ENCODE results near the gene ARID1B.

ARID1B gene

DNA sequence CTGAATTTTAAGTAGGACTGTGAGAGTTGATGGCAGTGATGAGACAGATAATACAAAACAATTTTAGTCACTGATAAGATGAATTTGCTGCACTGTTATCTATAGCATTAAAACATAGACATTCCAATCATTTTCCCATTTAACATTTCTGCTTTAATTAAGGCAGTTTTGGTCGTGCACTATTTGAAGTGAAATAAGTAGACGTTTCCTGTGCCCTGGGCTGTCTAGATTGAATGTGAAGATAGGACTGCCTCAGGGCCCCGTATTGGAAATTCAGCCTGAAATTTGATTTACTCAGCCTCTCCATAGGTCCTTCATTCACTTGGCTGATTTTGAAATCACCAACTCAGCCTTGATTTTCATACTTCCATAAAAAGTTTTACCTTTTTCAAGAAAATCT is 48.3 kb downstream of the ARID1B start:
- no peak for DNase-seq (ENCODE audit: low spot score)

DNA sequence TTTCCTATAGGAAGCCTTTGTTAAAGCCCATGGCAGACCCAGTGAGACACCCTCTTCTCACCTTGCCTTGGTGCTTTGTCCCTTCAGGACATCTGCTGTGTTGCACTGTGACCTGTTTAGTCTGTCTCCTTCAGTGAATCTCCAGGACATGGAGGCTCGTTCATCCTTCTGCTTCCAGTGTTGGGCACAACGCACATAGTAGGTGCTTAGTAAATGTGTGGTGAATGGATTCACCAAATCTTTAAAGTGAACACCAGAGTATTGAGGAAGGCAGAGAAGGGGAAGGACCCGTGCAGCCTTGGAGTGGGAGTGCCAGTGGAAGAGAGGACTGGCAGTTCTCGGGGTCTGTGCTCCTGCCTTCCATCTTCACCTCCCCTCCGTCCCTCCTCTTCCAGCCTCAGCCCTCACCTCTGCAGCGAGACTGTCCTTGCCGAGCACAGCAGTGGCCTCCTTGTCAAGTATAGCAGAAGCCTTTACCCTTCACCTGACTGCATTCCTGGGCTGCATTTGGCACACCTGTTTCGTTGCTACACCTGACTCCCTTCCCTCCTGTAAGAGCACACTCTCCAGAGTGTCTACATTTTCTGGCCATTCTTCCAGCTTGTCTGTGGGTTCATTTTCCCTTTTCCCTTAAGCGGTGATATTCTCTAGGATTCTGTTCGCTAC is 49.2 kb downstream of the ARID1B start:
- no peak for DNase-seq (ENCODE audit: low spot score)

DNA sequence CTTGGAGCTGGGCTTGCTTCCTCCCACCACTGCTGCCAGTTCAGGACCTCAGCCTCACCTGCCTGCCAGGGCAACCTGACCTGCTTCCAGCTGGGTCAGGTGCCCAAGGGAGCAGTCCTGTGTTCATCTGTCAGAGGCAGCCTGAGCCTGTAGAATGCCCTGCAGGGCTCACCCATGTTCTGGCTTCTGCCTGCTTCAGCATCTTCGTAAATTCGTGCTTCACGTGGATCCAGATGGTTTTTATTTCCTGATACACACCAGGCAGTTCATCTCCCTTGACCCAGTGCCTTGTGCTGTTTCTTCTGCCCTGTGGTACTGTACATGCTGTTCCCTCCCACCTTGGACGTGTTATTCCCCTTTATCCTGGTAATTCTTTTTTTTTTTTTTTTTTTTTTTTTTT is 50.2 kb downstream of the ARID1B start:
- DNase-seq (ENCODE audit: low spot score): no peak

DNA sequence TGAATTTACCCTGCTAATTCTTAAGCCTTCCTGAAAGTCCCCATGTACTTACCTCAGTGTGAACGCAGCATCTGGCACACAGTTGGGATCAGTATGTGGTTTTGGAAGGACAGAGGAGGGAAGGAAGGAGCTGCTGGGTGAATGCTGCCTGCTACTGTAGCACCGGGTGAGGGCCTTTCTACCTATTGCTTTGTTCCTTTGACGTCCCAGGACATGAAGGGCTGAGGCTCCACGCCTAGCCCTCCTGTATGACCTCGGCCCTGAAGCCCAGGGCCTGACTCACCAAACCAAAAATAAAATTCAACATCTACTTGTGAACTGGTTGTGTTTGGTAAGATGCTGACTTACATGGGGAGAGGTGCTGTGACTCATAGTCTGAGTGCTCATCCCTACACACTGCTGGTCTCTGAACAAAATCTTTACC is 51.1 kb downstream of the ARID1B start:
- no peak for DNase-seq (ENCODE audit: low spot score)

DNA sequence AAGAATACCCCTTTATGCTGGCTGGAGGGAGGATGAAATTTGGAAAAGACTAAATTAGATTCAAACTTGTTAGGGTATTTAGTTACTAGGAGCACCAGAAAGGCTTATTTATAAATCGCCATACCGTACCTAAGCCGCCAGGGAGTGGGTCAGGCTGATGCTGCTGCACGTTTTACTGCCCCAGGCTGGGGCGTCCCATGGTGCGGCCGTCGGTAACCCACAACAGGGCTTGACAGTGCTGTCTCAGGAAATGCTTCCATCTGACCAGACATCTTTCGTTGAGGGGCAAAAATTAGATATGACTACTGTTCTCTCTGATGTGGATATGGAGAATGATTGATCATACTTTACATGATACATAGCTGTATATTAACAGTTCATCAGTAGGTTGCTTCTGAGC is 52.9 kb downstream of the ARID1B start:
- DNase-seq (ENCODE audit: low spot score): no peak

DNA sequence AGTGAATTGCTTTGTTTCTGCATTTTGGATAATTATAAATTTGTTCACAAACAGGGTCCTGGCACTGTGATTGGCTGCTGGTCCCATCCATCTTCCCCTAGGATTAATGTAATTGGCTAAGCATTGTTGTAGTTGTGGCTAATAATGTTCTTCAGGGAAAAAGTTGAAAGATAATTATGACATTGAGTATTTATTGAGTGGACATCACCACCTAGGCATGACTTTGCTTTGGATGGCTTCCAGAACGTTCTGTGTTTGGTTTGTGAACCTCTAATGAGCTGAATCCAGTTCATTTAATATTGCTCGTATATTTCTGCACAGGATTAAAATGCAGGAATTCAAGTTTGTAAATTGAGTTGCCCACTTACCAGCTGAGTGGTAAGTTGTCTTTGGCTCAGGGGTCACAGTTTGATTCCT is 55.1 kb downstream of the ARID1B start:
- no peak for DNase-seq (ENCODE audit: low spot score)

DNA sequence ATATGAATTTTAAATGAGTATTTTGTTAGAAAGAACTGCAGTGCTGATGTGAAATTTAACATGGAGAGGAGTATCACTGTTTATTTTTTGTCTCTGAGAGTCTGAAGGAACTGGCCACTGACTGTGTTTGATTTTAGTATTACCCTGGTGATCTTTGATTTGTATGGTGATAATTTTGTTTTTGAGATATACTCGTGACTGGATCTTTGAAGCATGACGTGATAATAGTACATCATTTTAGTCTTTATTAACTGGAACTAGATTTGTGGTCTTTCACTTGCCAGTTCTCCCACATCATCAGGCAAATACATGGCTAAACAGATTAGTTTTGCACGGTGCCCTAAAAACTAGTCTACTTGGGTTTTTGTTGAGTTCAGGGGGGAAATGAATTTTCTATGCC is 55.5 kb downstream of the ARID1B start:
- no peak for DNase-seq (ENCODE audit: low spot score)

DNA sequence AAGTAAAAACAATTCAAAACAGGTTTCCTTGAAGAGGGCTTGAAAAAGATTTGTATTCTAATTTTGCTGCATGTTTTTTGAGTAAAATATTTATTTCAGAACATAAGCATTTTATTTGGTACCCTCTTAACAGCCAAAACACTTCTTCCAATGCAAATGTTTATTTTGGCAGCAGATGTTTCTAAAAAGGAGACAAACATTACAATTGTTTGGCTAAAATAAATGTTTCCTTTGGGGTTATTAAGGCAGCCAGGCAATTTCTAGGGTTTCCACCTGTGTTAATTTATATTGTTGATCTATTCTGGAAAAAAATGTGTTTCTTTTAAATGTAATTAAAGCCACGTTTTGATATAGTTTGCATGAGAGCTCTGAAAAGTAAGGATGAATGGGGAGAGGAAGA is 56.6 kb downstream of the ARID1B start:
- no peak for DNase-seq (ENCODE audit: low spot score)

DNA sequence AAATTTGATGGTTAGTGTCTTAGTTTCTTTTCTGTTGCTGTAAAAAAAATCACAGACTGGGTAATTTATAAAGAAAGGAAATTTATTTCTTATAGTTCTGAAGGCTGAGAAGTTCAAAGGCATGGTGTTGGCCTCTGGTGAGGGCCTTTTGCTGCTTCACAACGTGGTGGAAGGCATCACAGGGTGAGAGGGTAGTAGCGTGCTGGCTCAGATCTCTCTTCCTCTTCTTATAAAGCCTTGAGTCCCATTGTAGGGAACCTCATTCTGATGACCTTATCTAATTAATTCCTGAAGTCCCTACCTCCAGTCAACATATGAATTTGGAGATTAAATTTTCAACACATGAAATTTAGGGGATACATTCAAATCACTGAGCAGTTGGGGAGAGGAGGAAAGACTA is 62.0 kb downstream of the ARID1B start:
- no peak for DNase-seq (ENCODE audit: low spot score)

DNA sequence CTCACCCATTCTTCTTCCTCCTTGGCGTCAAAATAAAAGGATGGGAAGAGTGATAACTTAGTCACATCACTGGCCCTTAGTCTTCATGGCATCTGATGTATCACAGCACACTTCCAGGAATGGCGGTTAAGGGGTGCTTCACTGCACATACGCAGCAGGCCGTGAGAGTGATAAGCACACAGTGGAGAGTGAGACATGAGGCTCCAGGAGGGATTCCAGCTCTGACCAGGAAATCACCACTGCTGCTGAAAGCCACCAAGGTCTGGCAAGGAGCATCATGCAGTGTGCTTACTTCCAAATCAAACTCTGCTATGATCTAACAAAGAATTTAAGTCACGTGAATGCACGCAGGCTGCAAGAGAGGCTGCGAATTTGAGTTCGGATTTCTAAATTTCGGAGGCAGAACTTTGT is 62.4 kb downstream of the ARID1B start:
- no peak for DNase-seq (ENCODE audit: low spot score)

DNA sequence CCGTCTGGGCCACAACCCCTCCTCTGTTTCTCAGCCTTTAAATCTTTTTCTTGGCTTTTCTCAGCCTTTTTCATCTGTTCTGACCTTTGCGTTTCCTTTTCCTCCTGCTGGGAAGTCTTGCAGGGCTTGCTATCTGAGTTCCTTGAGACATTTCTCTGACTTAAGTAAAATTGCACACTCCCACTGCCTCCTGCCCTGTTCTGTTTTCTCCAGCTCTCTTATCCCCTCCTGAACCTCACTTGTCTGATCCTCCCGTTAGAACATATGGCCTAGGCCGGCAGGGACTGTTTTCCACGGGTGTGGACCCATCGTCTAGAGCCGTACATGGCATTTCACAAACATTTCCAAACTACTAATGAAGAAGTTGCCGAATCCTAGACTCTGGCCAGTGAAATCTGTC is 63.0 kb downstream of the ARID1B start:
- no peak for DNase-seq (ENCODE audit: low spot score)

DNA sequence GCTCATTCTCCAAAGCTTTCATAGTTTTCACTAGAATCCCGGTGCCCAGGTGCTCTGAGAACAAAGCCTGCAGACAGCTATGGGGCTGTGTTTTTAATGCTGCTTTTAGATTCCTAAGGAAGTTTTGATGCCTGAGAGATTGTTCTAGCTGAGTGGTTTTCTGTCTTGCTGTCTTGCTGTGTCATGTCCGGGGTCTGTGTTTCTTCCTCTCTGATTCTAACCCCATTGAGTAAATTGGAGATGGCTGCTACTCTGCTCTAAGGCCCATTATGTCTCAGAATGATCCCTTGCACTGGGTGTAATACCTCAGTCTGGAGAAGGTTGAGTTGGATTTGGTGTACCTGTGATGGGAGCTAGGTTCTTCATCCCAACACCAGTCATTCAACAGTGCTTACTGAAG is 63.4 kb downstream of the ARID1B start:
- DNase-seq (ENCODE audit: low spot score): no peak

DNA sequence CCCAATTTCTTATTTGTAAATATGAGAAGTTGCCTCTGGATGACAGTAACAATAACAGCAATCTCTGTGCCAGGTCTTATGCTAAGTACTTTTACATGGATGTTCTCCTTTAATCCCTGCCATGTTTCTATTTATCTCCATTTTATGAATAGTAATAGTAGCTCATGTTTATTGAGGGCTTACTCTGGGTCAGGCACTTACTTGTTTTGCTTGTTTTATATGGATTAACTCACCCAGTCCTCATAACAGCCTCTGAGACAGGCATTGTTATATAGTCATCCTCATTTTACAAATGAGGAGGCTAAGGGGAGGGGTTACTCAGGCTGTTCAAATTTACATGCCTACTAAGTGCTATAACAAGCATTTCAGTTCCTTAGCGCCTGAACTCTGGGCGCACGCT is 64.3 kb downstream of the ARID1B start:
- DNase-seq (ENCODE audit: low spot score): no peak

DNA sequence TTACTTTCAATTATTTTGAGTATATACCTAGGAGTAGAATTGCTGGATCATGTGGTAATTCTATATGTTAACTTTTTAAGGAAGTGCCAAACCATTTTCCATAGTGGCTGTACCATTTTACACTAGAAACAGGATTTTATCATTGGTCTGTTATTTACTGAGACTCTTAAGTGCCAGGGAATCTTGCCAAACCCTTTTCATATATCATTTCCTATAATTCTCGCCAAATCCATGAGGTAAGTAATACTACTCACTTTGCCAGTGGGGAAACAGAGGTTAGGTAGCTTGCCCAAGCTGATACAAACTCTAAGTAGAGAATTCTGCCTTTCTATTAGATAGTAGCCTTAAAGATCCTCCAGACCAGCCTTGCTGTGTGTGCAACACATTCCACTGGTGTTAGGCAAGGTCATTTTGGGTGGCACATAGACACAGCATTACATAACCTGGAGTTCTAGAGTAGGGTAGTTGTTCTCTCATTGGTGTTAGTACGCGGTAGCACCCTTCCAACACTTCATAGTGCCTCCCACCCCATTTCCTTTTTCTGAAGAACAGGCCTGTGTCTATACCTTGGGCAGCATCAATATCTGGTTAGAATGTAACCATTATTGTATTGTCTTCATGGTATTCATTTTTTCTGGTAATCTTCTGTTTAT is 65.5 kb downstream of the ARID1B start:
- no peak for DNase-seq (ENCODE audit: low spot score)

DNA sequence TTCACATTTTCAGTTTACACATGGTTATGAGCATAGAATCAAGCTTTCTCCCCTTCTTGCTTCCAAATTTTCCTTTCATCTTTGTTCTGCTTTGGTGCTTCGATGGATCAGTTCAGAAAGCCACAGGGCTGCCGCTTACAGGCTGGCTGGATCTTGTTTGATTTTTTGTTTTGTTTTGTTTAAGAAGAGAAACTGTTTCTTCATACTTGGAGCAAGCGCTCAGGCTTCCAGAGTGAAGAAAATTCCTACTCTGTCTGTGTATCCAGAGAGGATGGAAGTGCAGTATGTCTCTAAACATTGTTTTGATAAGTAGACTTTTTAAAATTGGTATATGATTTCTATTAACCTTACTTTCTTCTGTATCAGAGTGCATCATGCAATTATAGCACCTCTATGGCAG is 66.9 kb downstream of the ARID1B start:
- DNase-seq (ENCODE audit: low spot score): no peak

DNA sequence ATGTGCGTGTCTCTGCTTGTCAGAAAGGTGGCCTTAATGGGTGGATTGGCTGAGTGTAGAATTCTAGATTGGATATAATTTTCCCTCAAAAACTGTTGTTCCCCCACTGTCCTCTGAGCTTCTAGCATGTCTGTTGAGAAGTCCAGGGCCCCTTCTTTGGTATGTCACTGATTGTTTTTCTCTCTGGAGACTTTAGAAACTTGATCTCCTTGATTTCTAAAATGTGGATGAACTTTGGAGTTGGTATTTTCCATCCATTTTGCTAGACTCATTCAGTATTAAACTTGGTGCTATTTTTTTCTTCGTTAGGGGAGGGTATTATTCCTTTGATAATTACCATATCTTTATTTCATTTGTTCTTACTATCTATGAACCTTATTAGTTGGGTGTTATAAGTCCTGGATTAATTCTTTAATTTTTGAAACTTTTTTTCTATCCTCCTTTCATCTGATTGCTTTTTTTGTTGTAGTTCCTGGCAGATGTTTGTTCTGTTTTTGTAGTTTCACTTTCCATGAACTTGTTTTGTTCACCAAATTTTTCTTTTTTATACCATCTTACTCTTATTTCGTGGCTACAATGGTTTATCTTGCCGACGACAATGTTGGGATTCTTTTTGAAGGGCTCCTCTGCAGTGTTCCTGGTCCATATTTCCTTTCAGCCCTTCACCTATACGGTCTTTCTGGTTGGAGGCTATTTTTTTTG is 68.4 kb downstream of the ARID1B start:
- DNase-seq (ENCODE audit: low spot score): no peak

DNA sequence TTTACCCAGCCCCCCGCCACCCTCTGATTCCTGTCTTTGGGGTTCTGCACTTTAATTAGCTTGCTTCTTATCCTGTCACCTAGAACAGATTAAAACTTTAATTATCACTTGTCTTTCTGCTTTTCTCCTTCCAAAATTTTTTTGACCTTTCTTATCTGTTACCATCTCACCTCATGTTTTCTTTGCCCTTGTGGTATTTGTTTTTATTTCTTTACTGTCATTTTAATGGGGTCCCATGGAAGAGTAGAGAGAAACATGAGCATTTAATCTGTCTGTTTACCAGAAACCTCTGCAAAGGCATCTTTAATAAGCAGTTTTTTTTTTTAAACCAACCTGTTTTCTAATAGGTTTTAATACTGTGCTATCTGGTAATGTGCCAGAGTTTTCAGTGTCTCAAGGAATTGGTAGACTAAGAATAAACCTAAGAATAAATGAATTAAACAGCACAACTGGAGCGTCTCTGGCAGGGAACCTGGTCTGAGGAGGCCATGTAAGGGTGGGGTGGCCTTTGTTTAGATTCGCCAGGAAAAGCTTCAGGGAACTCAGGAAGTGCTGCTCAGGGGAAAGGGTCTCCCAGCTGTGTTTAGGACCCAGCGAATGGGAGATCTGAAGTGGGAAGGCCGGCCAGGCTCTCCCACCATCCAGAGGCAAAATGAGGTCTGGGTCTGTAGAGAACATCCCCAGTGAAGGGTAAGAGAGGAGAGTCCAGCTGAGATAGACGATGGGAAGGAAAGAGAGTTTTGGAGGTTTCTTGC is 69.8 kb downstream of the ARID1B start:
- no peak for DNase-seq (ENCODE audit: low spot score)

DNA sequence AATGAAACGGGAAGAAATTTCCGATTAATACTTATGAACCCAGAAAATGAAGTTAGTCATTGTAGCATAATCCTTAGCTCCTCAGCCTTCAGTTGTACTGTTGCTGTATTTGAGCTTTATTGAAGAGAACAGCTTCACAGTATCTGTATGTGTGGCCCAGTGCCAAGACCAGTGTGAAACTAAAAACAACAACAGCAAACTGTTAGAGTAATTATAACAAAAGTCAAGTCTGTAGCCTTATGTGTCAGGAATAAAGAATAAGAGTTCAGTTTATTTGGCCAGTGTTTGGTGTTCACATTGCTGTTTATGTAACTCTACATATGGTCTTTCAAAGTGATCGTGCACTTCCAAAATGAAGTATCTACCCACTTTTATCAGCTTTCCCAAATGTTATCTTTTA is 70.9 kb downstream of the ARID1B start:
- no peak for DNase-seq (ENCODE audit: low spot score)

DNA sequence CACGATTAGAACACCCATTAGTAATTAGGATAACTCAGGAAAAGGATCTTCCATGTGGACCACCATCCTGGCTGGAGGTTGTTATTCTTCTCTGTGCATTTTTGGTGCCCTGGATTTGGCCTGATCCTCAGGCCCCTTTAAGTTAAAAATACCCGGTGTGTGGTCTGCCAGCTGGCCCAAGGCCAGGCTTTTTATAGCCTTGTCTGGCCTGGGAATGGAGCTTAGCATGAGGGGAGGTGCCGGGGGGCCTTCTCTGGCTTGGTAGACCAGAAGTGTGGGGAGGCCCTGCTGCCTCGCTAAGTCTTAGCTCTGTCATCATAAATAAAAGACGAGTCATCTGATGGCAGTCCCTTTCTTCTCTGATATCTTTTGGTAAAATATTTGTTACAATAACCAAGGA is 71.4 kb downstream of the ARID1B start:
- DNase-seq (ENCODE audit: low spot score): no peak

DNA sequence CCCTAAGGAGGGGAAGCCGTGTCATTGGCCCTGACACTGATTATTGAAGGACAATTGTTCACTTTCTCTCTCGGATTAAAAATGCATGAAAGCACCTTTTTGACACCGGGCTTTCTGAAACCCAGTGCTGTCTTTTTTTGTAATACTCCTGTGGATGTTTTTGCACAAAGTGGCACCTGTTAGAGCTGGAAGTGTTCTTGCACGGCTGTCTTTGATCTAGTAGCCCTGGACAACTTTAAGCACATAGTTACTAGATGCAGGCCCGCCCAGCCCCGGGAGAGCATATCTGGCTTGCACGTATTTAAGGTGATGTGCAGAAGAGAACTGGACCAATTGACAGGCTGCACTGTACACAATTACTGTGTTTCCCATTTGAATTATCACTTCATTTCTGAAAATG is 72.6 kb downstream of the ARID1B start:
- no peak for DNase-seq (ENCODE audit: low spot score)

DNA sequence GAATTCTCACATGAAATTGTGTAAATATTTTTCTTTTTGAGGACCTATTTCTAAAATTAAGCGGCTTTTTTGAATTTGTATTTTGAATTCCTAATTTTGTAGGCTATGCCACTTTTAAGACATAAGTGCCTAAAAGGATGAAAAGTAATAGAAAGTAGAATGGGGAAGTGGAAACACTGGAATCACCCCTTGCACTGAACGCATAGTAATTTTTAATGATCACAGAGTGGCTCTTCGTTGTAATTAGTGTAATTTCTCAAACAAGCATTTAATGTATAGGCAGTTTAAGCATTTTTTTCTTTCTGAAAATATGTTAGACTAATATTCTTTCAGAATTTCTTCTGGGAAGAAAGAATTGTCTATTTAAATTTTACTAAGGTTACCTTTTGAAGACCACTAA is 73.2 kb downstream of the ARID1B start:
- DNase-seq (ENCODE audit: low spot score): no peak

DNA sequence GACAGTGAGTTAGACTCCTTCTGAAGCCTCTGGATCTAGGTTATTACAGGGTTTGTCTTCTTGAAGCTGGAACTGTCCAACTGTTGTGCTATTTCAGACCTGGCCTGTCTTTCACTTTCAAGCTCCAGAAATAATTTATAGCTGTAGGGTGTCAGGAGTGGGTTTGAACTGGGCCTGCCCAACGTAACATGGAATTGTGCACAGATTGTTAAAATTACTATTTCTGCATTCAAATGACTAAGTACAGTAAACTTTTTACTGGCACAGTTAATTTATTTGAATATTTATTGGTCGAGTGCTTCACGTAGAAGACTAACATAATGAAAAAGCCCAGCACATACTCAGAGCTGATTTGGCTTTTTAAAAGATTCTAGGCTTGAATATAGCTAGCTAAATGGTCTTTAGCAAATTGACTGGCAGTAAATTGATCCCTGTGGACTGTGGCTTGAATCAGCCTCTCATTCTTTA is 74.3 kb downstream of the ARID1B start:
- DNase-seq (ENCODE audit: low spot score): no peak
